Fibroblast of villous mesenchyme (primary cell): ENCODE measurements around the gene MED13L. TPM values are rescaled to one million over a fixed set of nuclear protein-coding genes. Genes with fewer than 3 reads are reported as not detected.

ENCODE experiments used
- DNase-seq: peaks from one replicate; pipeline ENCODE4 v3.0.0-alpha.2; 2010; ENCODE audit warnings: low read depth
- H3K4me3 ChIP-seq: 2 replicates; pipeline ENCODE4 v1.5.1; 2011; ENCODE audit warnings: low read depth, mild to moderate bottlenecking, low read length
- CTCF ChIP-seq: IDR thresholded peaks from 2 replicates; pipeline ENCODE4 v1.5.1; 2012; ENCODE audit warnings: low read depth, mild to moderate bottlenecking, low read length; ENCODE audit not compliant: insufficient read depth
- total RNA-seq: library from RNA; depleted of rRNA; stranded (reverse); fragments of >200 nt; gene quantifications from 2 replicates; pipeline ENCODE4 v1.2.3, GENCODE V29; 2012

The MED13L gene
- total RNA-seq, 1 donor: 189 TPM

- no peak overlapping the region for H3K4me3 ChIP-seq
- no peak for DNase-seq
- TF ChIP-seq CTCF: no peak
Measured at GRCh38 chr12:115966376-115966775, 311.1 kb downstream of the MED13L start.

- no peak for DNase-seq
- no peak for TF ChIP-seq CTCF
- no peak overlapping the region for H3K4me3 ChIP-seq
Measured at GRCh38 chr12:115964626-115965025, 312.9 kb downstream of the MED13L start.

GRCh38 chr12:115964214-115964613, 313.3 kb downstream of the MED13L start:
- TF ChIP-seq CTCF: no peak

GRCh38 chr12:115962216-115962615, 315.3 kb downstream of the MED13L start:
- no peak for TF ChIP-seq CTCF
- H3K4me3 ChIP-seq: no peak overlapping the region
- DNase-seq: no peak

More at GRCh38 chr12:115964214-115964613, 313.3 kb downstream of the MED13L start:
- DNase-seq: no peak
- H3K4me3 ChIP-seq: no peak overlapping the region

- no peak for DNase-seq
- no peak overlapping the region for H3K4me3 ChIP-seq
- no peak for TF ChIP-seq CTCF
Measured at GRCh38 chr12:115960868-115961802, 316.4 kb downstream of the MED13L start.

- no peak for TF ChIP-seq CTCF
- no peak overlapping the region for H3K4me3 ChIP-seq
- DNase-seq: no peak
Measured at GRCh38 chr12:115957686-115958290, 319.7 kb downstream of the MED13L start.
